ENCODE results near the gene LTBR. TPM values are rescaled to one million over a fixed set of nuclear protein-coding genes. Genes with fewer than 3 reads are reported as not detected.

The LTBR gene
- total RNA-seq, 4 donors from 2014 or later = 174 to 298 (median 196) TPM

GRCh38 chr12:6391013-6391412 lies 7.1 kb downstream of the LTBR start:
- TF ChIP-seq CTCF (IDR thresholded peaks at IDR 0.05) (no peak), POLR2A (IDR thresholded peaks at IDR 0.05) (no peak)
- 90 to 91% methylated on average over 13 to 15 of the region's 17 CpGs for WGBS, 2 donors

GRCh38 chr12:6392504-6392903 lies 8.5 kb downstream of the LTBR start:
- 14 to 33% methylated on average over 6 of the region's 6 CpGs for WGBS, 2 donors
- no peak overlapping the region for H3K4me3 ChIP-seq (ENCODE audit: low read depth, poor library complexity, severe bottlenecking)
- DNase-seq (ENCODE audit: low spot score in 2 of 2) = no peak
- no peak for TF ChIP-seq POLR2A (IDR thresholded peaks at IDR 0.05)
- intact Hi-C loops (cut with DNase I; ENCODE audit: low total_unique reads) = no loop called here

More at GRCh38 chr12:6391013-6391412, 7.1 kb downstream of the LTBR start:
- no peak for DNase-seq (ENCODE audit: low spot score in 2 of 2)
- intact Hi-C loops (cut with DNase I; ENCODE audit: low total_unique reads) = no loop called here
- no peak overlapping the region for H3K4me3 ChIP-seq (ENCODE audit: low read depth, poor library complexity, severe bottlenecking)

GRCh38 chr12:6393109-6393508 lies 9.1 kb downstream of the LTBR start:
- TF ChIP-seq CTCF (IDR thresholded peaks at IDR 0.05) (no peak), POLR2A (IDR thresholded peaks at IDR 0.05) (no peak)
- DNase-seq (ENCODE audit: low spot score in 2 of 2) = no peak
- H3K4me3 ChIP-seq (ENCODE audit: low read depth, poor library complexity, severe bottlenecking) = no peak overlapping the region
- intact Hi-C loops (cut with DNase I; ENCODE audit: low total_unique reads) = no loop called here
- 91 to 94% methylated on average over 7 of the region's 7 CpGs for WGBS, 2 donors

- 80 to 82% methylated on average over 8 of the region's 8 CpGs for WGBS, 2 donors
- no peak overlapping the region for H3K4me3 ChIP-seq (ENCODE audit: low read depth, poor library complexity, severe bottlenecking)
- intact Hi-C loops (cut with DNase I; ENCODE audit: low total_unique reads) = no loop called here
- no peak for TF ChIP-seq POLR2A (IDR thresholded peaks at IDR 0.05)
- TF ChIP-seq CTCF (IDR thresholded peaks at IDR 0.05) = no peak
- DNase-seq (ENCODE audit: low spot score in 2 of 2) = no peak
Measured at GRCh38 chr12:6394398-6394797, 10.4 kb downstream of the LTBR start.

GRCh38 chr12:6396031-6396430 lies 12.1 kb downstream of the LTBR start:
- intact Hi-C loops (cut with DNase I; ENCODE audit: low total_unique reads) = no loop called here
- no peak overlapping the region for H3K4me3 ChIP-seq (ENCODE audit: low read depth, poor library complexity, severe bottlenecking)
- TF ChIP-seq CTCF (IDR thresholded peaks at IDR 0.05) (no peak), POLR2A (IDR thresholded peaks at IDR 0.05) (no peak)
- no peak for DNase-seq (ENCODE audit: low spot score in 2 of 2)
- 64 to 71% methylated on average over 2 of the region's 2 CpGs for WGBS, 2 donors

GRCh38 chr12:6399884-6400644 lies 16.1 kb downstream of the LTBR start:
- intact Hi-C loops (cut with DNase I; ENCODE audit: low total_unique reads) = no loop called here
- WGBS, 2 donors = 91 to 92% methylated on average over 7 of the region's 7 CpGs
- H3K4me3 ChIP-seq (ENCODE audit: low read depth, poor library complexity, severe bottlenecking) = no peak overlapping the region
- TF ChIP-seq POLR2A (IDR thresholded peaks at IDR 0.05) (no peak), CTCF (IDR thresholded peaks at IDR 0.05) (no peak)
- no peak for DNase-seq (ENCODE audit: low spot score in 2 of 2)
